ENCODE measurements around the gene CNGB1. TPM values are rescaled to one million over a fixed set of nuclear protein-coding genes. Genes with fewer than 3 reads are reported as not detected.

Gene CNGB1
- polyA plus RNA-seq, 1 donor from 2014 or later = 20.7 TPM

- H3K79me2 ChIP-seq (replicated peaks; ENCODE audit: insufficient read depth, low read length) = no peaks in the 10 kb centered on the region
- H2AFZ ChIP-seq (ENCODE audit: low read depth, low read length) = no peak overlapping the region
- no peak overlapping the region for H3K4me3 ChIP-seq (ENCODE audit: low read length)
- no peaks in the 10 kb centered on the region for H3K9me3 ChIP-seq (ENCODE audit: low read length)
- H3K4me2 ChIP-seq (ENCODE audit: low read length) = no peak overlapping the region
- H3K27ac ChIP-seq (ENCODE audit: low read length) = no peak overlapping the region
- H3K27me3 ChIP-seq (ENCODE audit: insufficient read depth, low read depth, low read length) = peaks cover 19% of the 10 kb centered on the region
- H4K20me1 ChIP-seq (ENCODE audit: insufficient read depth) = no peaks in the 10 kb centered on the region
- no peak overlapping the region for H3K9ac ChIP-seq (ENCODE audit: low read length)
- H3K36me3 ChIP-seq (ENCODE audit: insufficient read depth, low read length) = no peaks in the 10 kb centered on the region
- H3K9me2 ChIP-seq (ENCODE audit: insufficient read depth, low read length) = no peaks in the 10 kb centered on the region
- TF ChIP-seq CTCF (IDR thresholded peaks at IDR 0.05; ENCODE audit: poor library complexity, severe bottlenecking) (no peak), EZH2 (IDR thresholded peaks at IDR 0.05; ENCODE audit: borderline replicate concordance, insufficient read depth, low read length, poor library complexity, severe bottlenecking) (no peak), POLR2AphosphoS5 (IDR thresholded peaks at IDR 0.05) (no peak), SMC3 (conservative IDR thresholded peaks at IDR 0.05; ENCODE audit: poor library complexity) (no peak), RAD21 (conservative IDR thresholded peaks at IDR 0.05) (no peak), REST (IDR thresholded peaks at IDR 0.05; ENCODE audit: borderline replicate concordance) (no peak), TAF1 (IDR thresholded peaks at IDR 0.05; ENCODE audit: low read depth) (no peak), MXI1 (conservative IDR thresholded peaks at IDR 0.05; ENCODE audit: poor library complexity, severe bottlenecking) (no peak), EP300 (conservative IDR thresholded peaks at IDR 0.05; ENCODE audit: poor library complexity, severe bottlenecking) (no peak)
- H3F3A ChIP-seq (ENCODE audit: insufficient read depth, low read length, poor library complexity, severe bottlenecking) = no peaks in the 10 kb centered on the region
These were observed 99.5 kb downstream of the CNGB1 start for GRCh38 chr16:57871456-57871855.

DNA sequence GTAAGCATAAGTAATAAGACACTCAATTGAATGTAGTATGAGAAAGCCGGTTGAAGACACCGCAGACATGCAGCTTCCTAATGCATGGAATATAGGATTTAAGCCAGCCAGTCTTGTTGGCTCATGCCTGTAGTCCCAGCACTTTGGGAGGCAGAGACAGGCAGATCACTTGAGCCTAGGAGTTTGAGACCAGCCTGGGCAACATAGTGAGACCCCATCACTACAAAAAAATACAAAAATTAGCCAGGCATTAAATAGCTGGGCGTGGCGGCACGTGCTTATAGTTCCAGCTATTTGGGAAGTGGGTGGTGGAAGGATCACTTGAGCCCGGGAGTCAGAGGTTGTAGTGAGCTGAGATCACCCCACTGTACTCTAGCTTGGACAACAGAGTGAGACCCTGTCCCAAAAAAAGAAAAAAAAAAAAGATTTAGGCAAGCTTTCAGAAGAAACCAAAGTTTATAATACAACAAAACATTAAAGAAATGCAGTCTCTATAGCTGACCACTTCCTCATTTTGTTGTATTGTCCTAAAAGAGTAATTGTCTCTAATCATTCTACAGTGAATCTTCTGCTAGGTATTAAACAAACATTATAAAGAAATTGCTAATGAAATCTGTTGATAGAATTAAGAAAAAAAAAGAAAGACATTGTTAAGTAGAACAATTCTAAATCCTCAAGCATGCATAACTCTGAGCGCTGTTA lies 100.0 kb downstream of the CNGB1 start:
- Histone ChIP-seq H3K9me3 (ENCODE audit: low read length) (no peaks in the 10 kb centered on the region), H3K4me2 (ENCODE audit: low read length) (no peak overlapping the region)
- no peak for TF ChIP-seq REST (IDR thresholded peaks at IDR 0.05; ENCODE audit: borderline replicate concordance)
- no peak for TF ChIP-seq RAD21 (conservative IDR thresholded peaks at IDR 0.05)
- TF ChIP-seq POLR2AphosphoS5 (IDR thresholded peaks at IDR 0.05) = no peak
- TF ChIP-seq EZH2 (IDR thresholded peaks at IDR 0.05; ENCODE audit: borderline replicate concordance, insufficient read depth, low read length, poor library complexity, severe bottlenecking) = no peak
- TF ChIP-seq CTCF (IDR thresholded peaks at IDR 0.05; ENCODE audit: poor library complexity, severe bottlenecking) = no peak
- no peak for TF ChIP-seq SMC3 (conservative IDR thresholded peaks at IDR 0.05; ENCODE audit: poor library complexity)
- TF ChIP-seq TAF1 (IDR thresholded peaks at IDR 0.05; ENCODE audit: low read depth) = no peak
- no peak for TF ChIP-seq MXI1 (conservative IDR thresholded peaks at IDR 0.05; ENCODE audit: poor library complexity, severe bottlenecking)
- no peak for TF ChIP-seq EP300 (conservative IDR thresholded peaks at IDR 0.05; ENCODE audit: poor library complexity, severe bottlenecking)

More for the DNA sequence above, 100.0 kb downstream of the CNGB1 start:
- H3K9me2 ChIP-seq (ENCODE audit: insufficient read depth, low read length) = no peaks in the 10 kb centered on the region
- H3K27me3 ChIP-seq (ENCODE audit: insufficient read depth, low read depth, low read length) = peaks cover 19% of the 10 kb centered on the region
- H3K27ac ChIP-seq (ENCODE audit: low read length) = no peak overlapping the region
- no peak overlapping the region for H3K9ac ChIP-seq (ENCODE audit: low read length)
- H2AFZ ChIP-seq (ENCODE audit: low read depth, low read length) = no peak overlapping the region
- H4K20me1 ChIP-seq (ENCODE audit: insufficient read depth) = no peaks in the 10 kb centered on the region
- no peak overlapping the region for H3K4me3 ChIP-seq (ENCODE audit: low read length)
- no peaks in the 10 kb centered on the region for H3F3A ChIP-seq (ENCODE audit: insufficient read depth, low read length, poor library complexity, severe bottlenecking)
- H3K36me3 ChIP-seq (ENCODE audit: insufficient read depth, low read length) = no peaks in the 10 kb centered on the region
- no peaks in the 10 kb centered on the region for H3K79me2 ChIP-seq (replicated peaks; ENCODE audit: insufficient read depth, low read length)

All from neural cell (in vitro differentiated cells).